Vagina (tissue), 2 donors: Measurements from ENCODE around the gene EMX1.

Experiments used
- POLR2A ChIP-seq, 2 donors: fragments of 450-650 bp; IDR thresholded peaks; one replicate each; pipeline ENCODE4 v1.6.1; 2017; ENCODE audit warnings: antibody characterized with exemption in 2 of 2, mild to moderate bottlenecking in 2 of 2, moderate library complexity in 2 of 2
- TF ChIP-seq, protein P1 (sequence below), 3 experiments: fragments of 450-650 bp in 2 of 3; fragments of 200-600 bp in 1 of 3; sonication (generic) in 1 of 3; IDR thresholded peaks; one replicate each; pipeline ENCODE4 v1.5.1; 2017 to 2019; ENCODE audit warnings: antibody characterized with exemption in 3 of 3, mild to moderate bottlenecking in 2 of 3, moderate library complexity in 2 of 3

DNA sequence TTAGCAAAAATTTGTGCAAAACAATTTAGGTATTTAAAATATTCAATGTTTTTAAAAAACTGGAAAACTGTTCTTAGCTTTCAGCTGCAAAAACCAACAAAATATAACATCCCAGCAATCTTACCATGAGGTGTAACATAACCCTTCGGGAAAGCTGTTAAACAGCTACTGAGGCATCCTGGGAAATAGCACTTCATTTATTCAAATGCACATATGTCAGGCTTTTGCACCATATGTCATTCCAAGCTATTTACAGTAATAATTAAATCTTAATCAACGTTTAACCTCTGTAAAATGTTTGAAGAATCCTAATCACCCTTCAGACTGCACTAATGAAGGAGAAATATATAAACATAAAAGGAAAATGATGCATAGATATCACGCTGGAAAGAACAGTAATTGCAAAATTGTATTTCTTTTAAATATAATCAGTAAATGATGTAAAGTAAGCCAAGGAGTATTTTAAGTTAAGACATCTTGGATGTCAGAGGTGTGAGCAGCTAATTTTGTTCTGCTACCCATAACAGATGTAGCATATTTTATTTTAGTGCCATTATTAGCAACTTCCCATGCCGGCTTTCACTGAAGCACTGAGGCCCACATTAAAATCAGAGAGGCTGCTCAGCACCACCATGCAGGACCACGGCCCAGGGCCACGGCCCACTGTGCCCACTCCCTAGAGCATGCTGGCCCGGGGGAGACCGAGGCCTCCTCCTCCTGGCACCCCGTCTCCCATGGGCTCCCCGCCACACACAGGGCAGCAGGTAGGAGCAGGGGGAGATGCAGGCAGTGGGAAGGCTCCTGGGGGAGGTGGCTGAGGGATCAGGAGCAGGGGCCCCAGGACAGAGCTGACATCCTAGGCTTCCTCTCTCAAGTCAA is 30.9 kb downstream of the EMX1 start:
- TF ChIP-seq, protein P1, sequence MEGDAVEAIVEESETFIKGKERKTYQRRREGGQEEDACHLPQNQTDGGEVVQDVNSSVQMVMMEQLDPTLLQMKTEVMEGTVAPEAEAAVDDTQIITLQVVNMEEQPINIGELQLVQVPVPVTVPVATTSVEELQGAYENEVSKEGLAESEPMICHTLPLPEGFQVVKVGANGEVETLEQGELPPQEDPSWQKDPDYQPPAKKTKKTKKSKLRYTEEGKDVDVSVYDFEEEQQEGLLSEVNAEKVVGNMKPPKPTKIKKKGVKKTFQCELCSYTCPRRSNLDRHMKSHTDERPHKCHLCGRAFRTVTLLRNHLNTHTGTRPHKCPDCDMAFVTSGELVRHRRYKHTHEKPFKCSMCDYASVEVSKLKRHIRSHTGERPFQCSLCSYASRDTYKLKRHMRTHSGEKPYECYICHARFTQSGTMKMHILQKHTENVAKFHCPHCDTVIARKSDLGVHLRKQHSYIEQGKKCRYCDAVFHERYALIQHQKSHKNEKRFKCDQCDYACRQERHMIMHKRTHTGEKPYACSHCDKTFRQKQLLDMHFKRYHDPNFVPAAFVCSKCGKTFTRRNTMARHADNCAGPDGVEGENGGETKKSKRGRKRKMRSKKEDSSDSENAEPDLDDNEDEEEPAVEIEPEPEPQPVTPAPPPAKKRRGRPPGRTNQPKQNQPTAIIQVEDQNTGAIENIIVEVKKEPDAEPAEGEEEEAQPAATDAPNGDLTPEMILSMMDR (IDR thresholded peaks at IDR 0.05) = no peak
- TF ChIP-seq POLR2A (IDR thresholded peaks at IDR 0.05) = no peak
